NCI-H226 (cell line): ENCODE measurements around the gene CYP20A1.
"Not testable (repeated sequence)": the region's sequence is repeated elsewhere in the genome, so short reads cannot be mapped to it uniquely, and the experiment has no call there.

Experiments used
- DNase-seq: peaks from one replicate; pipeline ENCODE4 v3.0.0-alpha.2; 2015

Gene CYP20A1, protein sequence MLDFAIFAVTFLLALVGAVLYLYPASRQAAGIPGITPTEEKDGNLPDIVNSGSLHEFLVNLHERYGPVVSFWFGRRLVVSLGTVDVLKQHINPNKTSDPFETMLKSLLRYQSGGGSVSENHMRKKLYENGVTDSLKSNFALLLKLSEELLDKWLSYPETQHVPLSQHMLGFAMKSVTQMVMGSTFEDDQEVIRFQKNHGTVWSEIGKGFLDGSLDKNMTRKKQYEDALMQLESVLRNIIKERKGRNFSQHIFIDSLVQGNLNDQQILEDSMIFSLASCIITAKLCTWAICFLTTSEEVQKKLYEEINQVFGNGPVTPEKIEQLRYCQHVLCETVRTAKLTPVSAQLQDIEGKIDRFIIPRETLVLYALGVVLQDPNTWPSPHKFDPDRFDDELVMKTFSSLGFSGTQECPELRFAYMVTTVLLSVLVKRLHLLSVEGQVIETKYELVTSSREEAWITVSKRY

DNA sequence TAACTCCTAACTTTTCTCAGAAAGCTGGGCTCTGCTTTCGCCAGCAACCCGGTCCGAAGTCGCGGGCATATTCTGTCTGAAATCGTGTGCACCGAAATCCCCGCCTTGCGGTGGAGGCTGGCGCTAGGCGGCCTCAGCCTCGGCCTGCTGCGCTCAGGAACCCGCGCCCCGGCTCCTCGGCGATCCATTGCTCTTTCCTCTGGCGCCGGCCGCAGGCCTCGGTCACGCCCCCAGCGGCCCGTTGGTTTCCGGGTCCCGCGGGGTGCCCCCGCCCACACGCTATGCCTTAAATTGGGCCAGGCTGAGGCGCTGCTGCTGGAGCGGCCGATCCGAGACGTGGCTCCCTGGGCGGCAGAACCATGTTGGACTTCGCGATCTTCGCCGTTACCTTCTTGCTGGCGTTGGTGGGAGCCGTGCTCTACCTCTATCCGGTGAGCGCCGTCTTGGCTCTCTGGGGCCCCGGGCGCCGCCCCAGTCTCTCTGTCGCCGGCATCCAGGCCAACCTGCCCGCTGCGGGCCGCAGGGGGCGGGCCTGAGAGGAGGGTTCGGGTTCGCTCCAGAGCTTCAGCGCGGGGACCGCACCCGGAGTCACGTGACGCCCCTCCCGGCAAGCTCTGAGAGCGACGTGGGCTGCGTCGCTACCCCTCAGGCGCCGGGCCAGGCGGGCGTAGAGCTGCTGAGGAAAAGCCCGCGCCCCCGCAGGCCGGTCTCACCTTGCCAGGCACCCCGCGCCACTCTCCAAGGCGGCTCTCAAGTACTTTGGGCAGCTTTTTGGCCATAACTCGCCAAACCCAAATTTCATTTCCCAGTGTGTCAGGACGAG is at the start of gene CYP20A1:
CYP20A1 (plus strand) TSS at position 315 of the 823 bp plus-strand sequence; CDS start at position 360, 45 bp downstream.
- DNase-seq = peak; percentile 82

DNA sequence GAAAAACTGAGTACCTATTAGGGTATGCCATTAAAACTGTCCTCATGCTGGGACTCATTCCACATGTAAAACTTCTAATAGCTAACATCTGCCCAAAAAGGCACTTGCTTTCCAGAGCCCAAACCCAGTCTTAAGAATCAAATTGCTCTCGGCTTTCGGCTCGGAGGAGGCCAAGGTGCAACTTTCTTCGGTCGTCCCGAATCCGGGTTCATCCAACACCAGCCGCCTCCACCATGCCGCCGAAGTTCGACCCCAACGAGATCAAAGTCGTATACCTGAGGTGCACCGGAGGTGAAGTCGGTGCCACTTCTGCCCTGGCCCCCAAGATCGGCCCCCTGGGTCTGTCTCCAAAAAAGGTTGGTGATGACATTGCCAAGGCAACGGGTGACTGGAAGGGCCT is 48.3 kb upstream of the CYP20A1 start:
- DNase-seq = not testable (repeated sequence)

DNA sequence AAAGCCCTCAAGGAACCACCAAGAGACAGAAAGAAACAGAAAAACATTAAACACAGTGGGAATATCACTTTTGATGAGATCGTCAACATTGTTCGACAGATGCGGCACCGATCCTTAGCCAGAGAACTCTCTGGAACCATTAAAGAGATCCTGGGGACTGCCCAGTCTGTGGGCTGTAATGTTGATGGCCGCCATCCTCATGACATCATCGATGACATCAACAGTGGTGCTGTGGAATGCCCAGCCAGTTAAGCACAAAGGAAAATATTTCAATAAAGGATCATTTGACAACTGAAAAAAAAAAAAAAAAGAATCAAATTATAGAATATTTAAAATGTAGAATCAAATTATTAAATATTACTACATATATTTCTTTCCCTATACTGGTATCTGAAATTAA is 47.8 kb upstream of the CYP20A1 start:
- not testable (repeated sequence) for DNase-seq

DNA sequence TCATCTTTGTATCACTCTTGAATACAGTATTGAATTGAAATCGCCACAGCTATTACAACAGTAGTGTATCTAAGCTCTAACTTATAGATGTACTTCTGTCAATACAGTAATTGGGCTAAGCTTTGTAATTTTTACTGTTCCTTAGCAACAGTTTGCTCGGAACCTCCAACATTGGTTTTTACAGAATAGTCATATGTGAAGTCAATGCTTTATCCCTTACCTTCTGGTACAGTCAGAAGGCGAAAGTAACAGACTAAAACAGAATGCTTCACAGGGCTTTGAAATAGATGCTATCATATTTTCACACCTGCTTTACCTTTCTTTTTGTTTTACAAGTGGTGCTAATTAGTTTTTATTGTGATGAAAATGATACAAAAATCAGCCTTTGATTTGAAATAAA is 46.9 kb upstream of the CYP20A1 start:
- DNase-seq = no peak

DNA sequence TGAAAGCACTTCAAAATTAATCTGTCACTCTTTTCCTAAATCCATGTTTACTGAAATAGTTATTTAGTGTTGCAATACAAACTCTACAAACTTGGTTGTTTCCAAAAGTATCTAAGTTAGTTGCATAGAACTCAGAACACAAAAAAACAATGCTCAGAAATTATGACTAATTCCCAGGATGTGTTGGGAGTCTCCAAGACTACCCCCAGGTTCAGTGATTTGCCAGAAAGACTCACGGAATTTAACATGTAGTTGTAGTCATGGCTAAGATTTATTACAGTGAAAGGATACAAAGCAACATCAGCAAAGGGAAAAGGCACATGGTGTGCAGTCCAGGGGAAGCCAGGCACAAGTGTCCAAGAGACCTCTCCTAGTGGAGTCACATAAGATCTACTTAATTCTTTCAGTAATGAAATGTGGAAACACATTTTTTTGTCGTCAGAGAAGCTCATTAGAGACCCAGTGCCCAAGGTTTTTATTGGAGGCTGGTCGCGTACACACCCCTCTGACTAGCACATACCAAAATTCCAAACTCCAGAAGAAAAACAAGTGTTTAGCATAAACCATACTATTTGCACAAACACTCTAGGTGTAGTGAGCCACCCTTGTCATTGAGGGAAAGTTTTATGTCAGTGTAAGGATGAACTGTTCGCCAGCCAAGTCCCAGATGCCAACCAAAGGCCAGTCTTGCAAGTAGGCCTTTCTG is 43.3 kb upstream of the CYP20A1 start:
- DNase-seq = no peak

DNA sequence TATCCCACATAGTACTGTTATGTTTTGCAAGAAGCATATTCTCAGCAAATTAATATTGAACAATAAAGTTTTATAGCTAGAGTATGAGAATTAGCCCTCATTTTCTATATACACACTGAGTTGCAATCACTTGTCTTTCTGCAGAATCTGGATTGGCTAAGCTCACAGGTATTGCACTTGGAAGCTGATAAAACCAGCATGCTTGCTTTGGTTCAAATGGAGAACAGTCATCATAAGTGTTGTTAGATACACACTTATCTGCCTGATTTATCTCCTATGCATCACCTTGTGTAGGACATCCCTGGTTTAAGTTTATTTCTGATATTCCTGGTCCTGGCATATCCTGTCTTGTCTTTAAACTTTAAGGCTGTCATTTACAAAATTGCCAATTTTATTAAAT is 38.0 kb upstream of the CYP20A1 start:
- DNase-seq = no peak

DNA sequence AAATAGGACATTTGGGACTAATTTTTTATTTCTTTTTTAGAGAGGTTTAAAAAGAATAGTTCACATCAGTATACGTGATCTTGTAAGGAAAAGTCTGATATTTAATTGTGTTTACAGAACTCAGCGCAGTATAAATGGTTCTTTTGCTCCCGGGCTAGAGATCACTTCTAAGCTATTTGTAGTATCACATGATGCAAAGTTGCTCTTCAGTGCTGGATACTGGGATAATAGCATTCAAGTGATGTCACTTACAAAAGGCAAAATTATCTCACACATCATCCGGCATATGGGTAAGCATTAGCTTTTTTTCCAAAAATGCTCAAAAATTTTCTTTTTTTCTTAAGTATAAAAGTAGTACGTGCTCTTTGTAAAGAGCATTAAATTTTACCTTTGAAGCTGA is 37.4 kb upstream of the CYP20A1 start:
- no peak for DNase-seq

DNA sequence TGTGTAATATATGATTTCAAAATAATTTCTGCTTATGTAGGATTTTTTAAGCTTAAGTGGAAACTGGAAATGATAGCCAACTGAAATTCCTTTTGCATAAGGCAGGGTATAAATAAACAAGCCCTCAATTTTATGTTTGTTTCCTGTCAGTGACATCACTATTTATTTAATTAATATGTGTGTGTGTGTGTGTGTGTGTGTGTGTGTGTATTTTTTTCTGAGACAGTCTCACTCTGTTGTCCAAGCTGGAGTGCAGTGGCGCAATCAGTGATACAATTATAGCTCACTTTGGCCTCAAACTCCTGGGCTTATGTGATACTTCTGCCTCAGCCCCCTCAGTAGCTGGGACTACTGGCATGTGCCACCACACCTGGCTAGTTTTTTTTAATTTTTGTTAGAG is 29.3 kb upstream of the CYP20A1 start:
- no peak for DNase-seq

DNA sequence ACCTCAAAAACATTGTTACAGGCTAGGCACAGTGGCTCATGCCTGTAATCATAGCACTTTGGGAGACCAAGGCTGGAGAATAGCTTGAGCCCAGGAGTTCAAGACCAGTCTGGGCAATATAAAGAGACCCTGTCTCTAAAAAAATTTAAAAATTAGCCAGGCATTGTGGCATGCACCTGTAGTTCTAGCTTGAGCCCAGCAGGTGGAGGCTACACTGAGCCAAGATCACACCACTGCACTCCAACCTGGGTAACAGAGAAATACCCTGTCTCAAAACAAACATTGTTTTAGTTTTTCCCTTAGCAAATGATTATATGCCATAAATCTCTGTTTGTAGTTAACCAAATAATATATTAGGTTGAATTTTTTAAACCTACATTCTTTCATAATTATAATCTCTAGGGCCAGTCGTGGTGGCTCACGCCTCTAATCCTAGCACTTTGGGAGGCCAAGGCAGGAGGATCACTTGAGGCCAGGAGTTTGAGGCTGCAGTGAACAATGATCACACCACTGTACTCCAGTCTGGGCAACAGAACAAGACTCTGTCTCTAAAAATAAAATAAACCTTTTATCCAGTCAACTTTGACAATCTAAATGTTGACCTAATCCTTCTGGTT is 13.3 kb upstream of the CYP20A1 start:
- DNase-seq = no peak

DNA sequence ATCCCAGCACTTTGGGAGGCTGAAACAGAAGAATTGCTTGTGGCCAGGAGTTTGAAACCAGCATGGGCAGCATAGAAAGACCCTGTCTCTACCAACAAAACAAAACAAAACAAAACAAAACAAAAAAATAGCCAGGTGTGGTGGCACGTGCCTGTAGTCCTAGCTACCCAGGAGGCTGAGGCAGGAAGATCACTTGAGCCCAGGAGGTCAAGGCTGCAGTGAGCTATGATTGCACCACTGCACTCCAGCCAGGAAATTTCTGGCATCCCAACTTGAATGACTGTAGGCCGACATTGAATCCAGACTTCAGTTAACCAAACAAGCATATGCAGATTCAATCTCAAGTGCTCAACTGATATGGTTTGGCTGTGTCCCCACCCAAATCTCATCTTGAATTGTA is 9.1 kb upstream of the CYP20A1 start:
- DNase-seq = not testable (repeated sequence)

DNA sequence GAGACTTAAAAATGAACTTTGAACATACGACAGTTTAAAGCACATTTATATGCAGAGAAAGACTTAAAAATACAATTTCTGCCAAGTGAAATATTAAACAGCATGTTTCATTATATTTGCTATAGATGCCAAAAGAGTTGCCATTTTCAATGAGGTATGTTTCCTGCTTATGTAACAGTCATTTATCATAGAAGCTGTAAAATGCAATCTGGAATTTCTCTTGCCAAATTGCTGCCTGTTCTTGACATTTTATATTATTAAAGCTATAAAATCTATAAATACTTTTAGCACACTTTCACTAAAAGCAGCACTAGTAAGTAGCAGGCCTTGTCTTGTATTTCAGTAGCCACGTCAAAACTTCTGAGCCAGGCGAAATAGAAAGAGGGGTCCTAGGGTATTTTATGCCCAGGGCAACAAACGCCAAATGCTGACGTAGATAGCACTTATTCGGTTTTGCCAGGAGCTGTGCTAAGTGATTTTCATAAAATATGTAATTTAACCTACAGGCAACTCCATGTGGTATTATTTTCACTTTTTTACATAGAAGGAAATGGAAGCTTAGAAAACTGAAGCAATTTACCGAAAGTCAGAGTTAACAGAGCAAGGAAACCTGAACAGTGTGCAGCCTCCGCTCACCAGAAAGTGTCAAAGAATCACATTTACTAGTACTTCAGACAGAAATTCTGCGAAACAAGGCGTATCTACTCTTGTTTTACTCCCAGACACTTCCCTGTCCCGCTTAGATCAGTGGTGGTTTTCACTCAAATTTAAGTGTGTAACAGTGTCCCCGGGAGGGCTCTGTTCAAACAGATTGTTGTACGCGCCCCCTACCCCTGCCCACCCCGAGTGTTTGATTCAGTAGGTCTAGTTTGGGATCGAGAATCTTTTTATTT is 1.2 kb upstream of the CYP20A1 start:
- no peak for DNase-seq

DNA sequence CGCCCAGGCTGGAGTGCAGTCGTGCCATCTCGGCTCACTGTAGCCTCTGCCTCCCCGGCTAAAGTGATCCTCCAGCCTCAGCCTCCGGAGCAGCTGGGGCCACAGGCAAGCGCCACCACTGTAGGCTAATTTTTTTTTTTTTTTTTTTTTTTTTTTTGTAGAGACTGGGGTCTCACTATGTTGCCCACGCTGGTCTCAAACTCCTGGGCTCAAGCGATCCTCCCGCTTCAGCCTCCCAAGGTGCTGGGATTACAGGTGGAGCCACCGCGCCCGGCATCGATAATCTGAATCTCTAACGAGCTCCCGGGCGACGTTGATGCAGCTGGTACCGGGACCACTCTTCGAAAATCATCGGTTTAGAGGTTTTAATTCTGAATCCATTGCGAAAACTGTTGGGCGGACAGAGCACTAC is 520 bp upstream of the CYP20A1 start:
- DNase-seq = no peak

DNA sequence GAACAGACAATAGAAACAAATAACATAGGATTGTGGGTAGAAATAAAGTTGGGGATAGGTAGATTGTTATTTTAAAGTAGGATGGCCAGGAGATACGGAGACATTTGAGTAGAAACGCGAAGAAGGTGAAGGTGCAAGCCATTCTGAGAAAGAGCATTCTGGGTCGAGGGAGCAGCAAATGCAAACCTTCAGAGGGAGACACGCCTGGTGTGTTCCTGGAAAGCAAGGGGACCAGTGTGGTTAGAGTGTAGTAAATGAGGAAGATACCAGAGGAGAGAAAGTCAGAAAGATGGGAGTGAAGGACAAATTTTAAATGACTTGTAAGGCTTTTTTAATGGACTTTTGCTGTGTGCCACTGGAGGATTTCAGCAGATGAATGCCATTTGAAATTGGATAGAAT is 1.7 kb downstream of the CYP20A1 start:
- DNase-seq = no peak

DNA sequence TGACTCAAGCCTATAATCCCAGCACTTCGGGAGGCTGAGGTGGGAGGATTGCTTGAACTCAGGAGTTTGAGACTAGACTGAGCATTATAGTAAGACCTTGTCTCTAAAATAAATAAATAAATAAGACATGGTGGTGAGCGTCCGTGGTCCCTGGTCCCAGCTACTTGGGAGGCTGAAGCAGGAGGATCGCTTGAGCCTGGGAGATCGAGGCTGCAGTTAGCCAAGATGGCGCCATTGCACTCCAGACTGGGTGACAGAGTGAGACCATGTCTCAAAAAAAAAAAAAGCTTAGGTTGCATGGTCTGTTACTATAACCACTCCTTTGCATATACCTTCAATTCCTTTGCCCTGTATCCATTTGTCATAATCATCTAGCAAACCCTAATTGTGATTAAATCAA is 3.7 kb downstream of the CYP20A1 start:
- DNase-seq = no peak

DNA sequence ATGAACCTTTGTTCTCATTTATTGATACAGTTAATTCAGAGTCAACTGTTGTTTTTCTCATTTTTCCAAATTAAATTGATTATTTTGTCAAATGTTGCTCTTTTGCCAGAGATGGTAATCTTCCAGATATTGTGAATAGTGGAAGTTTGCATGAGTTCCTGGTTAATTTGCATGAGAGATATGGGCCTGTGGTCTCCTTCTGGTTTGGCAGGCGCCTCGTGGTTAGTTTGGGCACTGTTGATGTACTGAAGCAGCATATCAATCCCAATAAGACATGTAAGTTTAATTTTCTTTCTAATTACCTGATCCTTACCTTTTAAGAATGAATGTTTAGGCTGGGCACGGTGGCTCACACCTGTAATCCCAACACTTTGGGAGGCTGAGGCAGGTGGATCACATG is 7.8 kb downstream of the CYP20A1 start:
- DNase-seq = no peak

DNA sequence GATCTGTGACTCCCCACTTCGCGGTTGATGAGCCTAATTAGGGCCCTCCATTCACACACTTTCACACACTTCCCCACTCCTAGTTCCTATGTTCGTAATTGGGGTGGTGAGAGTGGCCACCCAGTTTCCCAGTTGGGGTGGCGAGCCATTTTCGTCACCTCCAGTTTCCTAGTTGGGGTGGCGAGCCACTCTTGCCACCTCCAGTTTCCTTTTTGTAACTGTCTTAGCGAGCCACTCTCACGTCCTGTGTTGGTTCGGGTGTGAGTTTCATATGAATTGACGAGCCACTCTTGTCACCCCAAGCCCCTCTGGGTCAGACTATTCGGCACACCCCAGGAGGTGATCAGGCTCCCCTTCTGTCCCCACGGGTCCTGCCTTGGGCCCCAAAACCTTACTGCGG is 14.0 kb downstream of the CYP20A1 start:
- DNase-seq = no peak

DNA sequence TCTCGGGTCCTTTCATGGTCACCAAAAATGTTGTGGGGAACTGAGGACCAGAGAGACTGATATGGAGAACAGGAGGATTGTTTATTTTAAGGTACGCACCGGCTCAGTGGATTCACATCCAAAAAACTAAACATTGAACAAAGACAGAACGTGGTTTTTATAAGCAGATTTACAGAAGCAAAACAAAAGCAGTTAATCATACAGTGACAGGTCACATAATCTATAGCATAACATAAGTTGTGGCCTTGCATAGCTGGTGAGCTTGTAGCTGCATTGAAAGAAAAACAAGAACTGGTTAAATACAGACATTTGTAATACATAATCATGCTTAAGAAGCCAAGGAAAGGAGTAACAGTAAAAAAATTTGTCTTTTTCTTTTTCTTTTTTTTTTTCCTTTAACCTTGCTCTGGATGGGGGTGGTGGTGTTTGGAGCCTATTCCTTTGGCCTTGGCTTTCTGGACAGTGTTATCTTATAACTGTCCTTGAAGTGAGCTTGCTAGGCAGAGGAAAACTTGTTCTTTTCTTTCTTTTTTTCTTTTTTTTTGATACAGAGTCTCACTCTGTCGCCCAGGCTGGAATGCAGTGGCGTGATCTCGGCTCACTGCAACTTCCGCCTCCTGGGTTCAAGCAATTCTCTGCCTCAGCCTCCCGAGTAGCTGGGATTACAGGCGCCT is 14.7 kb downstream of the CYP20A1 start:
- not testable (repeated sequence) for DNase-seq

DNA sequence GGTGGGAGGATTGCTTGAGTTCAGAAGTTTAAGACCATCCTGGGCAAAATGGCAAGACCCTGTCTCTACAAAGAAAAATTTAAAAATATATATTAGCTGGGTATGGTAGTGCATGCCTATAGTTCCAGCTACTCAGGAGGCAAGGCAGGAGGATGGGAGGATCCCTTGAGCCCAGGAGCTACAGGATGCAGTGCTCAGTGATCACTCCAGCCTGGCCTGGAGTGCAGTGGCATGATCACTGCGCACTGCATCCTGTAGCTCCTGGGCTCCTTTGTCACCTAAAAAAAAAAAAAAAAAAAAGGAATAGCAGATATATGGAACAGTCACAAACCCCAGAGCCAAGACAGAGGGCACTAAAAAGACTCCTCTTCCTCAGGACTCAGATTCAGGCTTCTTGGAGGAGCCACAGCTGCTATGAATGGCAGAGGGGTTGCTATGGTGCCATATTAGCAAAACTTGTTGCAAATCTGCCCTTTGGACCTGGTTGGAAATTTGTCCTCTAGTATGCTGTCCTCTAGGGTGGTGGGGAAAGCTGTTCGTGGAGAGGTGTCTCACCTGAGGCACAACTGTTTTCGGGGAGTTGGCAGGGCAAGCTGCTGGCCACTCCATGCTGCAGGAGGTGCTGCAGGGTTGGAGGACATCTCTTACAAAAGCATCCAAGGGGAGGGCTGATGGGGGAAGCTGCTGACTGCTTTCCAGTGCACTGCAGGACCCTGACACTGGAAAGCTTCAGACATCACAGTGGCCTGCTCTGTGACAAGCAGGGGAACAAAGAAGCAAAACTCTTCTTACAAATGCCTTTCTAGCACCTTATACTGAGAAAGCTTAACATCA is 22.7 kb downstream of the CYP20A1 start:
- no peak for DNase-seq

DNA sequence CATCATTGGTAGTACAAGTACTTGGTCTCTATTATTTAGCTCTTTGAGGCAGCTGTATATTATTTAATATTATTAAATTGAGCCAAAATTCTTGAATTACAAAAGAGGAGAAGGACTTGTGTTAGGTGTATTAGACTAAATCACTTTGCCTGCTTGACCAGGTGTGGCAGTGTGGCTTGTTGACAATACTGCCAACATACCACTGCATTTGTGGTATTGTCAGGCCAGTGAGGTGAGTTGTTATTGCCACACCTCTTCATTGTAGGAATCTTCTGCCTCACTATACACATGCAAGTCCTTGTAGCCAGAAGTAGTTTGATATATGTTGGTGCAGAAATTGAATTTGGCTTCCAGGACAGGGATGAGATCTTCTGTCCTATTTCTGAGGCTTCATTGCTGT is 40.5 kb downstream of the CYP20A1 start:
- no peak for DNase-seq

DNA sequence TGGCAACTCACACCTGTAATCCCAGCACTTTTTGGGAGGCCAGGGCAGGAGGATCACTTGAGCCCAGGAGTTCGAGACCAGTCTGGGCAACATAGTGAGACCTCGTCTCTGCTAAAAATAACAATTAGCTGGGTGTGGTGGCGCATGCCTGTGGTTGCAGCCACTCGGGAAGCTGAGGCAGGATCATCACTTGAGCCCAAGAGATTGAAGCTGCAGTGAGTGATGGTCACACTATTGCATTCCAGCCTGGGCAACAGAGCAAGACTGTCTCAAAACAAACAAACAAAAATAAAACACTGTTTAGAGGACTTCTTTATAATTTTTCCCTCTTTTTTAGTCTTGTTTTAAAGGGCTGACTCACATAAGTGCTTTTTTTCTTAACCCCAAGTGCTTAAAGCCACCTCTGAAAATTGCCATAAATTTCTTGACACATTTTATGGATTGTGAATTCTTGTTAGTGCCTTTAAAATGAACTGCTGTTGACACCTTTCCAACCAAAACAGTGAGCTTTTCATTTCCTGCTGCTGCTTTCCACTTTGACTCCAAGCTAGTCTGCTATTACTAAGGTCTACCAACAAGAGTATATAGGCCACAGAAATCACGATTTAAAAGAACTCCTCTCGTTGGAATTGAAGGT is 41.7 kb downstream of the CYP20A1 start:
- no peak for DNase-seq
